HG02588 (cell line): ENCODE data around the gene PALB2.
"Not testable (repeated sequence)": the region's sequence is repeated elsewhere in the genome, so short reads cannot be mapped to it uniquely, and the experiment has no call there.

Experiments
- ATAC-seq: cut with Tn5 transposase; IDR thresholded peaks from one replicate; pipeline ENCODE4 v1.9.1; 2021; ENCODE audit warnings: mild to moderate bottlenecking, moderate library complexity; ENCODE audit not compliant: unreplicated experiment

Gene PALB2

GRCh38 chr16:23584186-23585076, 56.7 kb downstream of the PALB2 start:
- no peak for ATAC-seq

GRCh38 chr16:23583271-23583670, 57.8 kb downstream of the PALB2 start:
- not testable (repeated sequence) for ATAC-seq

GRCh38 chr16:23581764-23582163, 59.3 kb downstream of the PALB2 start:
- ATAC-seq: no peak

GRCh38 chr16:23580391-23580790, 60.7 kb downstream of the PALB2 start:
- ATAC-seq: no peak

- no peak for ATAC-seq
Measured at GRCh38 chr16:23579371-23579770, 61.7 kb downstream of the PALB2 start.

- ATAC-seq: no peak
Measured at GRCh38 chr16:23578101-23578830, 62.8 kb downstream of the PALB2 start.

GRCh38 chr16:23577493-23577892, 63.6 kb downstream of the PALB2 start:
- ATAC-seq: no peak

GRCh38 chr16:23575834-23576233, 65.3 kb downstream of the PALB2 start:
- ATAC-seq: no peak

GRCh38 chr16:23573817-23574216, 67.3 kb downstream of the PALB2 start:
- no peak for ATAC-seq

- no peak for ATAC-seq
Measured at GRCh38 chr16:23572394-23572793, 68.7 kb downstream of the PALB2 start.

- no peak for ATAC-seq
Measured at GRCh38 chr16:23571895-23572294, 69.2 kb downstream of the PALB2 start.

- ATAC-seq: no peak
Measured at GRCh38 chr16:23570992-23571632, 70.0 kb downstream of the PALB2 start.

GRCh38 chr16:23567602-23568001, 73.5 kb downstream of the PALB2 start:
- ATAC-seq: no peak

- ATAC-seq: no peak
Measured at GRCh38 chr16:23566724-23567123, 74.4 kb downstream of the PALB2 start.

GRCh38 chr16:23564575-23565363, 76.3 kb downstream of the PALB2 start:
- ATAC-seq: no peak

GRCh38 chr16:23563186-23563585, 77.9 kb downstream of the PALB2 start:
- no peak for ATAC-seq

GRCh38 chr16:23562505-23562904, 78.6 kb downstream of the PALB2 start:
- ATAC-seq: no peak

GRCh38 chr16:23561586-23561985, 79.5 kb downstream of the PALB2 start:
- ATAC-seq: no peak

- no peak for ATAC-seq
Measured at GRCh38 chr16:23557779-23558702, 83.1 kb downstream of the PALB2 start.
